GM18502 (cell line): ENCODE results near the gene ZNF318.
"Not testable (repeated sequence)": the region's sequence is repeated elsewhere in the genome, so short reads cannot be mapped to it uniquely, and the experiment has no call there.

Experiments
- ATAC-seq: cut with Tn5 transposase; IDR thresholded peaks from one replicate; pipeline ENCODE4 v1.9.1; 2021; ENCODE audit warnings: mild to moderate bottlenecking; ENCODE audit not compliant: unreplicated experiment, poor library complexity

ZNF318 gene

DNA sequence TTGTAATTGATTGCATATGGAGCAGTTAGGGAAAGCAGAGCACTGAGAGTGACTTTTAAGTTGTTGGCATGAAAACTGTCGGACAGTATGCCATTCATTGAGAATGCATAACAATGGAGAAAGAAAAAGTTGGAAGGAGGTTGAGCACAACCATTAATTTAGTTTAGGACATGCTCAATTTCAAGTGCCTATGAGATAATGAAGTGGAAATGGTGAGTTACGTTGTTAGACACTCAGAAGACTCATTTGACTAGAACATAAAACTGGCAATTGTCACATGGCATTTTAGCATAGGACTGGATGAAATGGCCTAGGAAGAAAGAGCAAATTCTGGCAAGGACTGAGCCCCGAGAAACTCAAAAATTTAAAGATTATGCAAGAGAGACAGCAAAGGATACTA is 22.0 kb downstream of the ZNF318 start:
- ATAC-seq = no peak

GRCh38 chr6:43347021-43347420 is 22.4 kb downstream of the ZNF318 start:
- ATAC-seq = no peak

- not testable (repeated sequence) for ATAC-seq
These were observed 23.2 kb downstream of the ZNF318 start for GRCh38 chr6:43346243-43346642.

- peak; percentile 66 for ATAC-seq
These were observed 30.3 kb downstream of the ZNF318 start for GRCh38 chr6:43339168-43339567.

- no peak for ATAC-seq
These were observed 31.2 kb downstream of the ZNF318 start for GRCh38 chr6:43338243-43338642.

GRCh38 chr6:43336382-43336781 is 33.1 kb downstream of the ZNF318 start:
- ATAC-seq = no peak

DNA sequence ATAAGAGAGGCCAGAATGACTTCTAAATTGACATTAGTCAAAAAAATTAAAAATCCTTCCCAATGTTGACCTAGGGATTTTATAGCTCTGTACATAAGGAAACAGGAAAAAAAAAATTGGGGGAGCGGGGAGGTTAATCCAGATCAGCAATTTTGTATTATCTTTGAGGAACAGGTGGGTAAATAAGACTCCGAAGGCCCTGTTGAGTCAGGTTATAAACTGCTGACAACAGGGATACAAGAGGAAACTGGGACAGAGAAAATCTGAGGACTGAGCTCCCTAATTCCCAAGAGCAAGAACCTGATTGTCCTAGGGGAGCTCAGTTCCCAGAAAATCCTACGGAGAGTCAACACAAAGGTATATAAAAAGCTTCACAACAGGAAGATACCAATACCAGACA is 34.0 kb downstream of the ZNF318 start:
- no peak for ATAC-seq

GRCh38 chr6:43334466-43335095 is 34.9 kb downstream of the ZNF318 start:
- ATAC-seq = no peak

GRCh38 chr6:43331891-43332290 is 37.6 kb downstream of the ZNF318 start:
- ATAC-seq = no peak

DNA sequence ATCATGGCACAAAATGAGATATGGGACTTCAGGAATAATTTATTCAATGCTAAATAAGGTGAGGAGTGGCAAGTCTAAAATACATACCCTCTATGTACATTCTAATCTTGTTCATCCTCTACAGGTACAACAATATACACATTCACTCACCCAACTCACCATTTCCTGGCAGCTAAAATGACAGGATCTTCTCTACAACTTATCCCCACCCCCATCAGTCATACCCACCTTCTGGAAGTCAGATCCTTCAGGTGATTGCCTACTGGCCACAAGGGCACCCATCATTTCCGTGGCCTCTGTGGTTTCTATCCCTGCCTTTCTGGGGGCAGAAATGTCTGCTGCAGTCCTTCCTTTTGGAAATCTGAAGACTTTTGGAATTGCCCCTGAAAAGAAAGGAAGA is 38.0 kb downstream of the ZNF318 start:
- no peak for ATAC-seq

DNA sequence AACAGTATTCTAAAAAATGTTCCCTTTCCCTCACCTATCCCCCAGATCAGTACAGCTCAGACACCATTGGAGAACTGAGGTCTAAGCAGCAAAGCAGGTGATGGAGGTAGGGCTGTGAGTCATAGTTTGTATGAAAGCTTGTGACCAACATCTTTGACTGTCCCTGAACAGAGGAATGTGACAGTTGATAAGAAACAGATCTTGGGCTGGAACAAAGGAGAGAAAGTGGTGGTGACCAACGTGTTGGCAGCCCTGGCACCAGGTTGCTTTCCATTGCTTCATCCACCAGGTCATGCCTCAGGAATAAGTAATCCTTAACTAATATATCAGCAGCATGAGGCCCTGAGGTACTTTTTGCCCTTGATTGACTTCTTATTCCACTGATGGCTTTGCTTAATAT is 40.9 kb downstream of the ZNF318 start:
- ATAC-seq = no peak

- no peak for ATAC-seq
These were observed 43.6 kb downstream of the ZNF318 start for GRCh38 chr6:43325876-43326275.

DNA sequence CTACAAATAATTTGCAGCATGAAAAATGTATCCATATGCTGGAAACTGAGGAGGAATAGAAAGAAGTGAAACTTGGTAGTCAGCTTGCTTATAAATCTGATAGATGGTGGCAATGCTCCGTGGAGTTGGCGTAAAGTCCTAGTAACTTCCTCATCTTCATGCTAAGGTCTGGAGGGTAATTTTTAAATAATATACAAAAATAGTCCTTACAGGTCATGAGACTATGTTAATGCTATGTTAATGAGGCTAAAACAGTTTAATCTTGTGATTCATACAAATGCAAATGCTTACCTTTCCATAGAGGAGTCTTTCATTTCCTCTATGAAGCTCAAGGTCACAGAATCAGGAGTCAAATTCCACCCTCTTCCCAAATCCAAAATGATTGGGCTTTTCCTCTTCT is 51.4 kb downstream of the ZNF318 start:
- no peak for ATAC-seq

DNA sequence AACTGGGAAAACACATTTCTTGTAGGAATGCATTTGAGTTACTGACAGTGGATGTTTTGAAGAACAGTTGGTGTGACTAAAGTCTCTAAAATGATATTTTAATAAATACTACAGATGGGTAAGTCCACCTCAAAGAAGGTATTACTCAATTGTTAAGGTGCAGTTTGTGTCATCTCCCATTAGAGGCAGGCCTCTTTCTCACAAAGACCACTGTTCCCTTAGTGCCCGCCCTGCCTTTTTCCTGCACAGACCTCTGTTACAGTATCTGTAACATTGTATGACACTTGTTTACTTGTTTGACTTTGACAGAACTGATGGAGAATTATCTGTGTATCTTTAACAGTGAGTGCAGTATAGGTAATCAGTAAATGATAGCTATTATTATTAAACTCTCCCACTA is 55.6 kb downstream of the ZNF318 start:
- ATAC-seq = no peak

DNA sequence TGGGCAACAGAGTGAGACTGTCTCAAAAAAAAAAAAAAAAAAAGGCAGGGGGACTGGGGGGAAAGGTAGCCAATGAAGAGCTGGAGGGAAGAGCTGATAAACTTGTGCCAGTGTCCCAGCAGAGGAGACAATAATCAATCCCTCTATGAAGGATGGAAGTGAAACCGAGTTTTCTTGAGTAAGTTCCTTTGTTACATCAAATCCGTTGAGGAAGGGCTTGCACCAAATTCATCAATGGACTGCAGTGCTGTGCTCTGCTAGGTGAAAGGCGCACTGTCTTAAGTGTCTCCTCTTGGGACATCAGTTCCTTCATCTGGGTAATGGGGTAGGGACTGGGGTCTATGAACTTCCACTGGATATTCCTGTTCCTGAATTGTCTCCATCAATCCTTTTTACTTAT is 57.8 kb downstream of the ZNF318 start:
- no peak for ATAC-seq

GRCh38 chr6:43310624-43311023 is 58.8 kb downstream of the ZNF318 start:
- ATAC-seq = no peak

DNA sequence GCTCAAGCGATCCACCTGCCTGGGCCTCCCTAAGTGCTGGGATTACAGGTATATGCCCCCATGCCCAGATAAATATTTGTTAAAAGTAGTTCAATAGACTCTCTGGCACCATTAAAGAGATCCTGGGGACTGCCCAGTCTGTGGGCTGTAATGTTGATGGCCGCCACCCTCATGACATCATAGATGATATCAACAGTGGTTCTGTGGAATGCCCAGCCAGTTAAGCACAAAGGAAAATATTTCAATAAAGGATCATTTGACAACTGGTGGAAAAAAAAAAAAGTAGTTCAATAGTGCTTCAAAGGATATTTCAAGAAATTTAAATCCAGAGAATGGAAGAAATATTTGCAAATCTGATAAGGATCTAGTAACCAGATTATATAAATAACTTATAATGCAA is 59.3 kb downstream of the ZNF318 start:
- ATAC-seq = no peak

GRCh38 chr6:43308990-43309477 is 60.4 kb downstream of the ZNF318 start:
- ATAC-seq = peak; percentile 16

- ATAC-seq = peak; percentile 57
These were observed 61.1 kb downstream of the ZNF318 start, which contains the start of gene CRIP3 for GRCh38 chr6:43308101-43308989. Gene CRIP3, minus strand, starts transcription at chr6:43308826. Its CDS starts 34 bp downstream, at chr6:43308792.

GRCh38 chr6:43307451-43308100 is 61.9 kb downstream of the ZNF318 start:
- no peak for ATAC-seq

GRCh38 chr6:43306086-43306485 is 63.4 kb downstream of the ZNF318 start:
- ATAC-seq = no peak
